ENCODE data around the gene PDE4C. TPM values are rescaled to one million over a fixed set of nuclear protein-coding genes. Genes with fewer than 3 reads are reported as not detected.
A peak's percentile ranks its signal among the peaks of the same experiment; 100 is the strongest.

PDE4C gene
- total RNA-seq, 4 donors from 2014 or later, result 0.27 to 1.4 (median 0.92) TPM; not detected in 1

DNA sequence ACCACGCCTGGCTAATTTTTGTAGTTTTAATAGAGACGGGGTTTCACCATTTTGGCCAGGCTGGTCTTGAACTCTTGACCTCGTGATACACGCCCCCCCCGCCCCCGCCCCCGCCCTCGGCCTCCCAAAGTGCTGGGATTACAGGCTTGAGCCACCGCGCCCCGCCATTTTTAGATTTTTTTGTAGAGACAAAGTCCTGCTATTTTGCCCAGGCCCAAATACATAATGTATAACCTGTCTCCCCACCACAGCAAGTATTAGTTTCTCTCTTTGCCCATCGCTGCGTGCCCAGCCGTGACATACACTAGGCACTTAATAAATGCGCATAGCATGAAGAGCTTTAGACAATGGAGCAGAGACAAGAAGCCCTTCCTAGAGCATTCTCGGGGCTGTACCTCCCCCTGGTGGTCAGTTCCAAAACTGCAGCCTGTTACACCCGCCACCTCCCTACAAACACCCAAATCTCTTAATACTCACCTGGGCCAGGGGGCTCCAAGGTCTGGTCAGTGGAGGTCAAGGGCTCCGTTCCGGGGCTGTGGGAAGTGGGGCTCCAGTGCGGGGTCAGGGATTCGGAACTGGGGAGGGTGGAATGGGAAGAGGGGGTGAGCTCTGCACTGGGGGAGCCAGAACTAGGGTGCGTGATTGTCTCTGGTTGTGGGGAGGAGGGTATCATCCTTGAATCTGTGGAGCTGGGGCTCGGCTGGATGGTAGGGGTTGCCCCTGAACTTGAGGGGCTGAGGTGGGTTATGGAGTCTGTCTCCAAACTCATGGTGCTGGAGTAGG lies 25.5 kb upstream of the PDE4C start:
- peak; percentile 66 to 72 for DNase-seq
- Histone ChIP-seq H3K27ac (no peak overlapping the region), H3K4me3 (replicated peaks in 1 of 3) (no peak overlapping the region), H3K9me3 (no peaks in the 10 kb centered on the region), H3K27me3 (no peaks in the 10 kb centered on the region), H3K4me1 (peaks cover 21 to 39% of the 10 kb centered on the region in 2 donors), H3K36me3 (no peaks in the 10 kb centered on the region)
- intact Hi-C loops (cut with DNase I), result loop anchor here (5.0 to 10.0 kb wide), 3 partner anchors 39 to 163 kb away; partner anchors contain the start of gene SSBP4
- TF ChIP-seq POLR2A (IDR thresholded peaks at IDR 0.05), result no peak
- TF ChIP-seq, protein P1, sequence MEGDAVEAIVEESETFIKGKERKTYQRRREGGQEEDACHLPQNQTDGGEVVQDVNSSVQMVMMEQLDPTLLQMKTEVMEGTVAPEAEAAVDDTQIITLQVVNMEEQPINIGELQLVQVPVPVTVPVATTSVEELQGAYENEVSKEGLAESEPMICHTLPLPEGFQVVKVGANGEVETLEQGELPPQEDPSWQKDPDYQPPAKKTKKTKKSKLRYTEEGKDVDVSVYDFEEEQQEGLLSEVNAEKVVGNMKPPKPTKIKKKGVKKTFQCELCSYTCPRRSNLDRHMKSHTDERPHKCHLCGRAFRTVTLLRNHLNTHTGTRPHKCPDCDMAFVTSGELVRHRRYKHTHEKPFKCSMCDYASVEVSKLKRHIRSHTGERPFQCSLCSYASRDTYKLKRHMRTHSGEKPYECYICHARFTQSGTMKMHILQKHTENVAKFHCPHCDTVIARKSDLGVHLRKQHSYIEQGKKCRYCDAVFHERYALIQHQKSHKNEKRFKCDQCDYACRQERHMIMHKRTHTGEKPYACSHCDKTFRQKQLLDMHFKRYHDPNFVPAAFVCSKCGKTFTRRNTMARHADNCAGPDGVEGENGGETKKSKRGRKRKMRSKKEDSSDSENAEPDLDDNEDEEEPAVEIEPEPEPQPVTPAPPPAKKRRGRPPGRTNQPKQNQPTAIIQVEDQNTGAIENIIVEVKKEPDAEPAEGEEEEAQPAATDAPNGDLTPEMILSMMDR (IDR thresholded peaks at IDR 0.05), result peak; percentile 93 to 97 (median 94)
- 20 to 23% methylated on average over 18 to 23 of the region's 23 CpGs for WGBS, 2 donors

GRCh38 chr19:18249834-18250233 lies 23.6 kb upstream of the PDE4C start:
- whole genome bisulfite sequencing, 2 donors, result 94 to 99% methylated on average over 5 of the region's 5 CpGs
- Histone ChIP-seq H3K4me1 (peaks cover 15 to 31% of the 10 kb centered on the region in 2 donors), H3K9me3 (no peaks in the 10 kb centered on the region), H3K4me3 (replicated peaks in 1 of 3) (no peak overlapping the region), H3K27me3 (no peaks in the 10 kb centered on the region), H3K27ac (no peak overlapping the region), H3K36me3 (no peaks in the 10 kb centered on the region)
- no peak for DNase-seq
- TF ChIP-seq, protein P1 (IDR thresholded peaks at IDR 0.05), result no peak
- TF ChIP-seq POLR2A (IDR thresholded peaks at IDR 0.05), result no peak
- intact Hi-C loops (cut with DNase I), result loop anchor here (5.0 to 10.0 kb wide), 3 partner anchors 38 to 165 kb away; partner anchors contain the start of gene SSBP4

- H3K27me3 ChIP-seq, result no peaks in the 10 kb centered on the region
- TF ChIP-seq, protein P1 (IDR thresholded peaks at IDR 0.05), result no peak
- TF ChIP-seq POLR2A (IDR thresholded peaks at IDR 0.05), result no peak
- no peaks in the 10 kb centered on the region for H3K36me3 ChIP-seq
- H3K4me1 ChIP-seq, result peaks cover 9 to 14% of the 10 kb centered on the region in 2 donors
- intact Hi-C loops (cut with DNase I), result no loop called here
- no peak for DNase-seq
- no peak overlapping the region for H3K27ac ChIP-seq
- 68 to 74% methylated on average over 5 to 7 of the region's 7 CpGs for WGBS, 2 donors
- no peak overlapping the region for H3K4me3 ChIP-seq (replicated peaks in 1 of 3)
- H3K9me3 ChIP-seq, result no peaks in the 10 kb centered on the region
Observed at GRCh38 chr19:18245297-18245696, 19.1 kb upstream of the PDE4C start.

DNA sequence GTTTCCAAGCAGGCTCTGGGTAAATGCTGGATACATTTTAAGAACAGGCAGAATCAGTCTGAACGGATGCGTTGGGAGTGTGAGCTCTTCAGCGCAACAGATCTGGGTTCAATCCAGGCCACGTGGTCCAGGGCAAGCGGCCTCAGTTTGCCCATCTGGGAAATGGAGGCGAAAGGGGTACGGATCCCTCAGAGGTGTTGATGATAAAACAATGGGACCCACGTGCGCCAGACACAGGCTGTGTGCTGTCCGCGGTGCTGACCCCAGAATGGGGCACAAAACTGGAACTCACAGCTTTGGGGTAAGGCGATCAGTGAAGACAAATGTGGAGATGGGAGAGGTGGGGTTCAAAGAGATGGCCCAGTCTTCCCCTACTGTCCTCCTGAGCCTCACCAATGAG lies 13.1 kb upstream of the PDE4C start:
- no peaks in the 10 kb centered on the region for H3K27me3 ChIP-seq
- no peak overlapping the region for H3K27ac ChIP-seq
- H3K4me1 ChIP-seq, result no peaks in the 10 kb centered on the region
- H3K9me3 ChIP-seq, result no peaks in the 10 kb centered on the region
- 33 to 35% methylated on average over 12 of the region's 12 CpGs for WGBS, 2 donors
- H3K36me3 ChIP-seq, result no peaks in the 10 kb centered on the region
- no peak overlapping the region for H3K4me3 ChIP-seq (replicated peaks in 1 of 3)
- intact Hi-C loops (cut with DNase I), result no loop called here
- TF ChIP-seq, protein P1 (IDR thresholded peaks at IDR 0.05), result no peak
- TF ChIP-seq POLR2A (IDR thresholded peaks at IDR 0.05), result no peak
- DNase-seq, result no peak

DNA sequence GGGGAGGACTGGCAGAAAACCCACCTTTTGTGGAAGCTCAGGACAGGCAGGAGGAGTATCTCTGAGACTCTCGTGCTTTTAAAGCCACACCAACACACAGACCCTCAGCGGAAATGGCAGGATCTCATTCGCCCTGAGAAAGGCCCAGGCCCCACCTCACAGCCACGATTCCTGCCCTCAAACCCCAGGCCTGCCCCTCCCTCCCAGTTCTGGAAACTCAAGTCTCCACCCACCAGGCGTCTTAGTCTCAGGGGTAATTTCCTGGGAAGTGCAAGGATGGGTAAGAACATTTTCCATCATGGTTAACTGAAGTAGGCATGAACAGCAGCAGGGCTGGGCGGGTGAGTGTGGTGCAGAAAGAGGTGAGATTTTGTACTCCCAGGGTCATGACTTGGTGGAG lies 8.0 kb upstream of the PDE4C start:
- H3K27me3 ChIP-seq, result peaks cover 10% of the 10 kb centered on the region
- 37 to 43% methylated on average over 5 to 6 of the region's 6 CpGs for WGBS, 2 donors
- intact Hi-C loops (cut with DNase I), result no loop called here

More for the DNA sequence above, 8.0 kb upstream of the PDE4C start:
- Histone ChIP-seq H3K9me3 (no peaks in the 10 kb centered on the region), H3K4me1 (no peaks in the 10 kb centered on the region), H3K4me3 (replicated peaks in 1 of 3) (no peak overlapping the region), H3K36me3 (no peaks in the 10 kb centered on the region), H3K27ac (no peak overlapping the region)
- DNase-seq, result no peak
- TF ChIP-seq, protein P1 (IDR thresholded peaks at IDR 0.05), result no peak
- TF ChIP-seq POLR2A (IDR thresholded peaks at IDR 0.05), result no peak

Measured in thyroid gland (tissue), 4 donors.